ENCODE results near the gene MGAT3.

Gene MGAT3

DNA sequence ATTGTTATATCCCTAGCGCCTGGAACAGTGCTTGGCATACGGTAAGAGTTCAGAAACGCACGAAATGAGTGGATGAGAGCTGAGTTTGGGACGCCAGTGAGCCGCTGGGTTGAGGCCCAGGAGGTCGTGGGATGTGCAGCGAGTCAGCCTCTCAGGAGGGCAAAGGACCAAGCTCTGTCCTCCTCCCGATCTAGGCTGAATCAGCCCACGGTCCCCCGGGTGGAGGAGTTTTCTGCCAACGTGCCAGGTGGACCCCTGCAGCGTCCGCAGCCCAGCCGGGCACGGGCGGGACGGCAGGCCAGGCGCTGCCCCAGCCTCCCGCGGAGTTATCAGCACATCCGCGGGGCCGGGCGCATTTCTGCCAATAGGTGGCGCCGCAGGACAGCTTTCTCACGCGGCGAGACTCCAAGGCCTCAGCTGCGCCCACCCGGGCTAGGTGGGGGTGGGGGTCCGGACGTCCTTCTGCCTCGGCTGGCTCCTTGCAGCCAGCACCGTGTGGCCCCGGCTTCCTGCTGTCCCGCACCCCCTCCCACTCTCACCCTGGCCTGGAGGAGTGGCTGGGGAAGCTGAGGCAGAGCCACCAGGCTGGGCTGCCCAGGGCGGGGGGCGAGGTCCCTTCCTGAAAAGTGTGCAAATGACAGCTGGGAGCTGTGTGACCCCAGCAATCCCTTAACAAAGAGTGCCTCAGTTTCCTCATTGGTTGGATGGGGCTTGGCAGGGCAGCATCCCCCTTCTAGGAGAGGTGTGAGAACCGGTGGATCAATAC, 78.0 kb downstream of the MGAT3 start (continued):
- no peak for TF ChIP-seq SETDB1 (IDR thresholded peaks at IDR 0.05; ENCODE audit: insufficient read length, low read length)
- TF ChIP-seq, protein P1, sequence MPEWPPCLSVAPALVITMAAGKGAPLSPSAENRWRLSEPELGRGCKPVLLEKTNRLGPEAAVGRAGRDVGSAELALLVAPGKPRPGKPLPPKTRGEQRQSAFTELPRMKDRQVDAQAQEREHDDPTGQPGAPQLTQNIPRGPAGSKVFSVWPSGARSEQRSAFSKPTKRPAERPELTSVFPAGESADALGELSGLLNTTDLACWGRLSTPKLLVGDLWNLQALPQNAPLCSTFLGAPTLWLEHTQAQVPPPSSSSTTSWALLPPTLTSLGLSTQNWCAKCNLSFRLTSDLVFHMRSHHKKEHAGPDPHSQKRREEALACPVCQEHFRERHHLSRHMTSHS (tag by site-specific recombination; IDR thresholded peaks at IDR 0.05) = no peak
- peak; percentile 73 for TF ChIP-seq ZNF660 (tag by site-specific recombination; IDR thresholded peaks at IDR 0.05)
- no peak; the same call in 1 of the 2 replicates for TF ChIP-seq FEZF1 (tag by site-specific recombination; IDR thresholded peaks at IDR 0.05)
- TF ChIP-seq, protein P2, sequence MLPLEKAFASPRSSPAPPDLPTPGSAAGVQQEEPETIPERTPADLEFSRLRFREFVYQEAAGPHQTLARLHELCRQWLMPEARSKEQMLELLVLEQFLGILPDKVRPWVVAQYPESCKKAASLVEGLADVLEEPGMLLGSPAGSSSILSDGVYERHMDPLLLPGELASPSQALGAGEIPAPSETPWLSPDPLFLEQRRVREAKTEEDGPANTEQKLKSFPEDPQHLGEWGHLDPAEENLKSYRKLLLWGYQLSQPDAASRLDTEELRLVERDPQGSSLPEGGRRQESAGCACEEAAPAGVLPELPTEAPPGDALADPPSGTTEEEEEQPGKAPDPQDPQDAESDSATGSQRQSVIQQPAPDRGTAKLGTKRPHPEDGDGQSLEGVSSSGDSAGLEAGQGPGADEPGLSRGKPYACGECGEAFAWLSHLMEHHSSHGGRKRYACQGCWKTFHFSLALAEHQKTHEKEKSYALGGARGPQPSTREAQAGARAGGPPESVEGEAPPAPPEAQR (tag by site-specific recombination; IDR thresholded peaks at IDR 0.05) = no peak
- TF ChIP-seq OVOL3 (tag by site-specific recombination; IDR thresholded peaks at IDR 0.05) = no peak
- peak; percentile 43 for TF ChIP-seq KLF1 (tag by site-specific recombination; IDR thresholded peaks at IDR 0.05)
- TF ChIP-seq ZNF184 (tag by site-specific recombination; IDR thresholded peaks at IDR 0.05) = no peak
- TF ChIP-seq, protein P3, sequence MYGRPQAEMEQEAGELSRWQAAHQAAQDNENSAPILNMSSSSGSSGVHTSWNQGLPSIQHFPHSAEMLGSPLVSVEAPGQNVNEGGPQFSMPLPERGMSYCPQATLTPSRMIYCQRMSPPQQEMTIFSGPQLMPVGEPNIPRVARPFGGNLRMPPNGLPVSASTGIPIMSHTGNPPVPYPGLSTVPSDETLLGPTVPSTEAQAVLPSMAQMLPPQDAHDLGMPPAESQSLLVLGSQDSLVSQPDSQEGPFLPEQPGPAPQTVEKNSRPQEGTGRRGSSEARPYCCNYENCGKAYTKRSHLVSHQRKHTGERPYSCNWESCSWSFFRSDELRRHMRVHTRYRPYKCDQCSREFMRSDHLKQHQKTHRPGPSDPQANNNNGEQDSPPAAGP (tag by site-specific recombination; IDR thresholded peaks at IDR 0.05) = peak; percentile 83
- TF ChIP-seq, protein P4, sequence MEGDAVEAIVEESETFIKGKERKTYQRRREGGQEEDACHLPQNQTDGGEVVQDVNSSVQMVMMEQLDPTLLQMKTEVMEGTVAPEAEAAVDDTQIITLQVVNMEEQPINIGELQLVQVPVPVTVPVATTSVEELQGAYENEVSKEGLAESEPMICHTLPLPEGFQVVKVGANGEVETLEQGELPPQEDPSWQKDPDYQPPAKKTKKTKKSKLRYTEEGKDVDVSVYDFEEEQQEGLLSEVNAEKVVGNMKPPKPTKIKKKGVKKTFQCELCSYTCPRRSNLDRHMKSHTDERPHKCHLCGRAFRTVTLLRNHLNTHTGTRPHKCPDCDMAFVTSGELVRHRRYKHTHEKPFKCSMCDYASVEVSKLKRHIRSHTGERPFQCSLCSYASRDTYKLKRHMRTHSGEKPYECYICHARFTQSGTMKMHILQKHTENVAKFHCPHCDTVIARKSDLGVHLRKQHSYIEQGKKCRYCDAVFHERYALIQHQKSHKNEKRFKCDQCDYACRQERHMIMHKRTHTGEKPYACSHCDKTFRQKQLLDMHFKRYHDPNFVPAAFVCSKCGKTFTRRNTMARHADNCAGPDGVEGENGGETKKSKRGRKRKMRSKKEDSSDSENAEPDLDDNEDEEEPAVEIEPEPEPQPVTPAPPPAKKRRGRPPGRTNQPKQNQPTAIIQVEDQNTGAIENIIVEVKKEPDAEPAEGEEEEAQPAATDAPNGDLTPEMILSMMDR (tag by site-specific recombination; IDR thresholded peaks at IDR 0.05) = peak; percentile 99
- TF ChIP-seq, protein P5, sequence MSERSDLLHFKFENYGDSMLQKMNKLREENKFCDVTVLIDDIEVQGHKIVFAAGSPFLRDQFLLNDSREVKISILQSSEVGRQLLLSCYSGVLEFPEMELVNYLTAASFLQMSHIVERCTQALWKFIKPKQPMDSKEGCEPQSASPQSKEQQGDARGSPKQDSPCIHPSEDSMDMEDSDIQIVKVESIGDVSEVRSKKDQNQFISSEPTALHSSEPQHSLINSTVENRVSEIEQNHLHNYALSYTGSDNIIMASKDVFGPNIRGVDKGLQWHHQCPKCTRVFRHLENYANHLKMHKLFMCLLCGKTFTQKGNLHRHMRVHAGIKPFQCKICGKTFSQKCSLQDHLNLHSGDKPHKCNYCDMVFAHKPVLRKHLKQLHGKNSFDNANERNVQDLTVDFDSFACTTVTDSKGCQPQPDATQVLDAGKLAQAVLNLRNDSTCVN (tag by site-specific recombination; optimal IDR thresholded peaks at IDR 0.05) = peak; percentile 58

DNA sequence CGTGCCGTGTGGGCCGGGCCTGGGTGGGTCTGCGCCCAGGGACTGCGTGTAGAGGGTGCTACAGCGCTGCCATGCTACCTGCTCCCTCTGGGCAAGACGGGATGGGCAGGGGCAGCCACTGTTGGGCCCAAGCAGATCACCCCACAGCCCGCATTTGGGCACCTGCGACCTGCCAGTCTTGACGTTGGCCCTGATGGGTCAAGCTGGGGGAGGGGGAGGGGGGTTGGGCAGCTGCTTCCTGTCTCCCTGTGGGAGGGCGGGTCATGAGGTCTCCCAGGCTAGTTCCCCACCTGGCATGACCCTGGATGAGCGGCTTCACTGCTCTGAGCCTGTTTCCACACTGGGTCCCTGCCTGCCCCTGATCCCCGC, 78.5 kb downstream of the MGAT3 start:
- ChIA-PET CTCF (interaction anchor here (0.5 to 13.7 kb wide), 38 partner anchors 10 to 1116 kb away, joined by 3 to 380 read pairs (median 5); partner anchors contain the start of gene ATF4), POLR2A (interaction anchor here (0.6 to 1.3 kb wide), 5 partner anchors 15 to 1892 kb away, joined by 3 to 7 read pairs (median 5); partner anchors contain the start of genes ATF4 and MIEF1)
- Histone ChIP-seq H3K9me3 (ENCODE audit: control insufficient read depth, insufficient read depth, low read depth, low read length) (no peaks in the 10 kb centered on the region), H3K36me3 (ENCODE audit: control insufficient read depth in 2 of 2, insufficient read depth in 1 of 2, low read length in 2 of 2) (peaks cover 3 to 13% of the 10 kb centered on the region in 2 experiments; a peak in 2 of 3 replicates), H3K27ac (ENCODE audit: extremely low read depth, low read depth, low read length) (no peak overlapping the region), H3K4me1 (ENCODE audit: control insufficient read depth, insufficient read depth, low read length) (peaks cover 8% of the 10 kb centered on the region), H3K4me3 (ENCODE audit: low read depth, low read length) (no peak overlapping the region)
- no peak for TF ChIP-seq ZNF776 (tag by site-specific recombination; IDR thresholded peaks at IDR 0.05; ENCODE audit: borderline replicate concordance)
- no peak for TF ChIP-seq ZNF433 (tag by site-specific recombination; IDR thresholded peaks at IDR 0.05; ENCODE audit: low read depth)
- TF ChIP-seq ZNF76 (tag by site-specific recombination; IDR thresholded peaks at IDR 0.05; ENCODE audit: borderline replicate concordance, low read depth) = no peak

DNA sequence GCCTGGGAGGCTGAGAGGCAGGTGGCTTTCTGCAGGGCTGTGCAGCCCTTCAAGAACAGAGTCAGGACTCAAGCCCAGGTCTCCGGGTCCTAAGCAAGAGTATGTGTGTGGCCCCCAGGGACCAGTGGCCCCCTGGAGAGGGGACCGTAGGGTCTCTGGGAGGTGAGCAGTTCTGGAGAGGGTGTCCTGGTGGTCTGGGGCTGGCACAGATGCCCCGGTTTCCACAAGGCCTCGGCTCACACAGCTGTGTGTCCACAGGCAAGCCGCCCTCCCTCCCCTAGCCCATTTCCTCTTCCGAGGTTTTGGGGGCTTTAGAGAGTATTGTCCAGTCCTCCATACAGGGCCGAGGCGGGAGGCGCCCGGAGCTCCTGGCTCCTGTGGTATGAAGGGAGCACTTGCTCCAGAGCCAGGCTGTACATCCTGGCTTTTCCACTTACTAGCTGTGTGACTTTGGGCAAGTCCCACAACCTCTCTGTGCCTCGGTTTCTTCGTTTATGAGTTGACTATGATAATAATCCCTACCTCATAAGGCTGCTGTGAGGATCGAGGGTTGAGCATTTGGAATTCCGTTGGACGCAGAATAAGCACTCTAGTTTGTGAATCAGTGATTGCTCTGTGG, 79.1 kb downstream of the MGAT3 start:
- Histone ChIP-seq H3K9me3 (ENCODE audit: control insufficient read depth, insufficient read depth, low read depth, low read length) (no peaks in the 10 kb centered on the region), H3K4me3 (ENCODE audit: low read depth, low read length) (no peak overlapping the region), H3K27ac (ENCODE audit: extremely low read depth, low read depth, low read length) (no peak overlapping the region), H3K4me1 (ENCODE audit: control insufficient read depth, insufficient read depth, low read length) (peaks cover 6% of the 10 kb centered on the region), H3K36me3 (ENCODE audit: control insufficient read depth in 2 of 2, insufficient read depth in 1 of 2, low read length in 2 of 2) (peaks cover 0 to 7% of the 10 kb centered on the region in 2 experiments; a peak in 1 of 3 replicates)
- TF ChIP-seq, protein P6, sequence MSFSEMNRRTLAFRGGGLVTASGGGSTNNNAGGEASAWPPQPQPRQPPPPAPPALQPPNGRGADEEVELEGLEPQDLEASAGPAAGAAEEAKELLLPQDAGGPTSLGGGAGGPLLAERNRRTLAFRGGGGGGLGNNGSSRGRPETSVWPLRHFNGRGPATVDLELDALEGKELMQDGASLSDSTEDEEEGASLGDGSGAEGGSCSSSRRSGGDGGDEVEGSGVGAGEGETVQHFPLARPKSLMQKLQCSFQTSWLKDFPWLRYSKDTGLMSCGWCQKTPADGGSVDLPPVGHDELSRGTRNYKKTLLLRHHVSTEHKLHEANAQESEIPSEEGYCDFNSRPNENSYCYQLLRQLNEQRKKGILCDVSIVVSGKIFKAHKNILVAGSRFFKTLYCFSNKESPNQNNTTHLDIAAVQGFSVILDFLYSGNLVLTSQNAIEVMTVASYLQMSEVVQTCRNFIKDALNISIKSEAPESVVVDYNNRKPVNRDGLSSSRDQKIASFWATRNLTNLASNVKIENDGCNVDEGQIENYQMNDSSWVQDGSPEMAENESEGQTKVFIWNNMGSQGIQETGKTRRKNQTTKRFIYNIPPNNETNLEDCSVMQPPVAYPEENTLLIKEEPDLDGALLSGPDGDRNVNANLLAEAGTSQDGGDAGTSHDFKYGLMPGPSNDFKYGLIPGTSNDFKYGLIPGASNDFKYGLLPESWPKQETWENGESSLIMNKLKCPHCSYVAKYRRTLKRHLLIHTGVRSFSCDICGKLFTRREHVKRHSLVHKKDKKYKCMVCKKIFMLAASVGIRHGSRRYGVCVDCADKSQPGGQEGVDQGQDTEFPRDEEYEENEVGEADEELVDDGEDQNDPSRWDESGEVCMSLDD (tag by site-specific recombination; IDR thresholded peaks at IDR 0.05) = no peak
- peak; percentile 92; the same call in 1 of the 2 replicates for TF ChIP-seq ZNF768 (tag by site-specific recombination; IDR thresholded peaks at IDR 0.05)
- ChIA-PET CTCF (interaction anchor here (0.6 to 13.7 kb wide), 12 partner anchors 21 to 1116 kb away, joined by 3 to 380 read pairs (median 8); no protein-coding TSS in a partner anchor), POLR2A (interaction anchor here (0.6 kb wide), 2 partner anchors 144 to 1891 kb away, joined by 3 to 7 read pairs; no protein-coding TSS in a partner anchor)
